Esophagus squamous epithelium (tissue), 4 donors: Measurements from ENCODE around the gene SMIM44.

ENCODE experiments used
- CTCF ChIP-seq, 6 experiments: fragments of 450-650 bp in 4 of 6; fragments of 200-600 bp in 2 of 6; sonication (generic) in 2 of 6; IDR thresholded peaks; one replicate each; pipeline ENCODE4 v1.5.1; 2016 to 2019; ENCODE audit warnings: antibody characterized with exemption in 6 of 6, mild to moderate bottlenecking in 4 of 6, moderate library complexity in 4 of 6
- POLR2A ChIP-seq, 4 donors: fragments of 450-650 bp; IDR thresholded peaks; one replicate each; pipeline ENCODE4 v1.6.1; 2017; ENCODE audit warnings: antibody characterized with exemption in 4 of 4, mild to moderate bottlenecking in 4 of 4, moderate library complexity in 3 of 4

- TF ChIP-seq CTCF (IDR thresholded peaks at IDR 0.05) (peak; percentile 62 to 83 (median 72)), POLR2A (IDR thresholded peaks at IDR 0.05) (no peak)
These were observed 11.1 kb downstream of the SMIM44 start for GRCh38 chr19:3471954-3472655.
